Activated T-cell treated with anti-CD3 and anti-CD28 coated beads for 1 hour (primary cell): ENCODE measurements around the gene UBE2E2.
A peak's percentile ranks its signal among the peaks of the same experiment; 100 is the strongest.

Experiments used
- DNase-seq: peaks from one replicate; pipeline ENCODE4 v3.0.0-alpha.2; 2020; ENCODE audit warnings: low read depth

UBE2E2 gene

GRCh38 chr3:23193831-23194230 is 9.3 kb upstream of the UBE2E2 start:
- no peak for DNase-seq

DNA sequence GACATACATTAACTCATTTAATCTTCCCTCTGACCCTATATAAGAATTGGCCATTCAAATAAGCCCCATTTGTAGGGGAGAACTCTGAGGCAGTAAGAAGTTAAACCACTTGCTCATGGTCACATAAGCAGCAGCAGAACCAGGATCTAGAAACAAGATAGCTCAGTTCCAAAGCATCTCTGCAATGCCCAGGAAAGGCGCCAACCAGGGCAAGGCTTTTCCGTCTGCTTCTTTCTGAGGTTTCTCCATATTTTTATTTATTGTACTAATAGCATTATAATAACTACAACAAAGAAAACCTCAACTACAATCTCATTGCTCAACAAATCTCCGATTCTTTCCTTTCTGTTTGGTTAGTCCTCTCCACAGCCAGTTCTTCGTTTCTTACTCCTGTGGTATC is 4.3 kb upstream of the UBE2E2 start:
- DNase-seq: no peak

GRCh38 chr3:23199649-23200048 is 3.5 kb upstream of the UBE2E2 start:
- DNase-seq: no peak

DNA sequence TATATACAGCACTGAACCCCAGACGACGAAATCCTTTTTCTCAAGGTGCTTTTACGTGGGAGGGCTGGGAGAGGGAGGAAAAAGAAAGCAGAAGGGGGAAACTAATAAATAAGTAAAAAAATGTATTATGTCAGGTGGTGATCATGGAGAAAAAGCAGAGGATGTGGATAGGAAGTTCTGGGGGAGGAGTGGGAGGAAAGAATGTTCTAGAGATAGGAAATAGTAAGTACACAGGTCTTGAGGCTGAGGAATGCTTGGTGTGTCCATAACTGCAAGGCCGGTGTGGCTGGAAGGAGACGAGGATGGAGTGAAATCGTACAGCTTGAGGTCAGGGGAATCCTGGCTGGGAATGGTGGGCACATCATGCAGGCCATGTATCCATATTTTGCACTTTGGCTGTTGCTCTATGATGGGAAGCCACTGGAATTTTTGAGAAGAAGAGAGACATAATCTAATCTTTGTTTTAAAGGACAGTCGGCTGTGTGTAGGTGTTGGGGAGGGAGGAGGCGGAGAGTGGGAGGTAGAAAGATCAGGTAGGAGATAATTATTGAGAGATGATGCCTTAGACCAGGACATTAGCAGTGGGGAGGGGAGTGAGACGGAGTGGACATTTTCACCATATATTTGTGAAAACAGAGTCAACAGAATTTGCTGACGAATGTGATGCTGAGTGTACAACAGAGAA is 1.8 kb upstream of the UBE2E2 start:
- DNase-seq: no peak

DNA sequence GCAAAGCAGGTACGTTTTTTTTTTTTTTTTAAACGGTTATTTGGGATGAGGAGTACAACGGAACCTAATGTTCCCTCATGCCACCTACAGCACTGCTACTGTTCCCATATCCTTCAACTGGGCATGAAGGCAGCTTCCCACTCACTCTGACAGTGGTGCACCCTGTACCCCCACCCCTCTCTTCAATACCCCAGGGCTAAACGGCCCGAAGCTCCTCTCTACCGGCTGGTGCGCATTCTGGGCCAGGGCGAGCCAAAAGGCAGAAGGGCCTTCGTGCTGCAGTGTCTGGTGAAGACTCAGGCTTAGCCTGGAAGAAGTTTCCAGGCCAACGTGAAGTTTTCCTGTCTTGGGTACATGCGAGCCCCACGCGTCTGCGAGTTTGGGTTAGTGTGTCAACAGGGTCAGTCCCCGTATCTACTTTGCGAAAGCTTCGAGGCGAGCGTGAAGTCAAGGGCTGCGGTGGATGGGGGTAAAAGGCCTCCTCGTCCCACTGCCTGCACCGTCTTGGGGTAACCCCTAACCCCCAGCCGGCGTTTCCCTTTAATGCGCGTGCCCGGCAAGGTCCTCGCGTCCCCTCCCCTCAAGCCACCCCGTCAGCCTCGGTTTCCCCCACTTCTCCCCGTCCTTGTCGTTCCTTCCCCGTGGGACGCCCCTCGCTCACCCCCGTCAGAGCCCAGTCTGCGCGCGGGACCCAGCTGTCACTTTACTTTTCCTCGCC is 765 bp upstream of the UBE2E2 start:
- DNase-seq: no peak

- peak; percentile 0 for DNase-seq
Measured at GRCh38 chr3:23203708-23204330, 692 bp downstream of the UBE2E2 start.

- no peak for DNase-seq
Measured at GRCh38 chr3:23206366-23206765, 3.2 kb downstream of the UBE2E2 start.

DNA sequence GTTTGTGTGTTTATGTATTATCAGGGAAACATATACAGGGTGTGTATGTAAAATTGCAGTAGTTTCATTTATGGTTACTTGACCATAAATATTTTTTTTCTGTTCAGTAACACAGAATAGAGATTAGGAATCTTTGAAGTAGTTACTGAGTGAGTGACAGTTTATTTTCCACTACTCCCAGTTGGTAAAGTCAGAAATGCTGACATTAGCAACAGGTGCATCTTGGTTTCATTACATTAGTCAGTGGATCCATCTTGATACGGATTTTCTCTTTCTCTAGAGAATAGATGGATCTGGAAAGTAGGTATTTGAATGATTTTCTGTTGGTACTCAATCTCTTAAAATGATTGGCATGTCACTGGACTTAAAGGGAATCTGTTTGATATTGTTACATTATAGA is 6.0 kb downstream of the UBE2E2 start:
- DNase-seq: no peak

DNA sequence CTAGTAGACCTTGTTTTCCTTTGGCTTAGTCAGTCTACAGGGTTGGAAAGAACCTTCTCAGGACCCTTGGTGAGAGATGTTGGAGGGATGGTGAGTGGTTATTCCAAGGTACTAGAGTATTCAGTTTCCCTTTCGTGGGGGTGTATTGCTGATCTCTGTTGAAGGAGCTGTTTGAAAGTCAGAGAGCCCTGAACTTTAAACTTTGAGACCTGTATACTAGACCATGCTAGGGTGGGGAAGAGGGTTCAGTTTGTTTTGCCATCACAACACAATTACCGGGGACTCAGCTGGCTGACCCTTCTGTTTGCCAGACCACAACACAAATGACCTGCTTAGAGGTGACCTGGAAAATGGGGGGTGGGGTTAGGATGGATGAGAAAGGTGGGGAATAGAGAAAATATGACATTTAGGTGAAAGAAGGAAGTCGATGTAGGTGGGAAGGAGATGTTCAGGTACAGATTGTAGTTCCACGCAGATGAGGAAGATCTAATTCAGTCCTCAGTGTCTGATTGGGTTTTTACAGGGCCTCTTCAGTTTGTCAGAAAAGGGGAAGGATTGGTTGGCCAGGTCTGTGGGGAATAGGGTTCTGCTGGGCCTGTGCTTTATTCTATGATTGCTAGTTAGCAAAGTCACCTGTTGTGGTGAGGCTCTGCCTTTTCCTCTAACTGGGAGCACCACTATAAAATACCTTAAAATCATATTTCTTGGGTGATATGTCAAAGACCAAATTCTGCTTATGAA is 6.8 kb downstream of the UBE2E2 start:
- DNase-seq: no peak

DNA sequence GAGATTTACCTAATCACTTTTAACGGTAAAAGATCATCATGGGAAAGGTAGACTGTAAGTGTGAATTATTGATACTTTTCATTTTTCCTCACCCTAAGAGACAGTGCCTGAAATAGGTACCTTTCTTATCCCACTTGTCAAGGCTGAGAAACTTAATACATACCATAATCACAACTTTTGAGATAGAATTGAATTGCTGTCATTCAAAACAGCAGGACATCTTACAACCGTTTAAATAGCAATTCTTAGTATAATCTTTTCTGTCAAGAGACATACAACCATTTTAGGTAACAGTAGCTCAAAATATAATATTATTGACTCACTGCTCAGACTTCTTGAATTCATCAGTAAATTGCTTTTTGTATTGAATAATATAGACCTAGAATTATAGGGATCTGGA is 10.7 kb downstream of the UBE2E2 start:
- no peak for DNase-seq

DNA sequence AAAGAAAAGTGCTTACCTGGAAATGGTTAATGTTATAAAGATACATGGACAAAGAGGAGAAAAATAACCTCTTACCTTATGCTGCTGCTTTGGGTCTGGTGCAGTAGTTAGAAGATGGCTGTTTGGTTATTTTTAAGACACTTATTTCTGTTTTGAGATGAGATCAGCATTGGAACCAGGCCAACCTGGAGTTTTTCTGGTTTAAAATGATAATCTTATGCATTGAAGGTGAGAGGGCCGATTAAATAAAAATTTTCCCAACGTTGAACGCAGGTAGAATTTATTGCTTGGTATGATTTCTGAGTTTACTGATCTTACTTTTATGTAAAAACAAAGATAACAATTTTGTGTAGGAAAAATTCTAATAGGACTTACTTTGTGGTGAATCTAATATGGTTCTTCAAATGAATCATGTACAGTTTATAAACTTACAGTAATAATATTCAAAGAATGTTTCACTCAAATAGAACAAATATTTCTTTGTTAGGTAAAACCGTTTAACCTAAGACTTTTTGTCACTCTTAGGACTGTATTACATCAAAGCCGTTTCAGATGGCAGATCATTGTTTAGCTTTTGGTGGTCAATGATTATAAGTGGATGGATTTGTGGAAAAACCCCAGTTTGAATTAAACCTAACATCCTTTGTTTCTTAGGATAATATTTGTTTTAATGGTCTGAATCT is 14.9 kb downstream of the UBE2E2 start:
- DNase-seq: no peak

- no peak for DNase-seq
Measured at GRCh38 chr3:23219117-23219516, 16.0 kb downstream of the UBE2E2 start.

DNA sequence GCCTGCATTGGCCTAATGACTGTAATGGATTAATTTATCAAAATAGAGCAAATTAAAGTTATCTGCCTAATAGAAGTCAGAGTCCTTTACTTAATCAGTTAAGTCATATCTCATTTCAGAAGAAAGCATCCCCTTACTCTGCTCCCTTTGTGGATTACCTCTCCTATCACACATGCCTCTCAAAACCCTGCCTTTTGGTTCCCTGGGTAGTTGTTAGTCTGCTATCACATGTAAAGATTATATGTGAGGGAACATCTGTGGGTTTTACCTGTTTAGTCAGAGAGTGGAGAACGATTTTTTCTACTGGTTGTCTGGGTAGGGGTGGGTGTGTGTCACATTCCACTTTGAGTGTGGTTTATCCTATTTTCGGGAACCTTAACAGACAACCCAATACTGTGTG is 16.4 kb downstream of the UBE2E2 start:
- DNase-seq: no peak

- DNase-seq: no peak
Measured at GRCh38 chr3:23221136-23221535, 18.0 kb downstream of the UBE2E2 start.

GRCh38 chr3:23232016-23232415 is 28.9 kb downstream of the UBE2E2 start:
- no peak for DNase-seq

GRCh38 chr3:23232854-23233253 is 29.7 kb downstream of the UBE2E2 start:
- no peak for DNase-seq

- no peak for DNase-seq
Measured at GRCh38 chr3:23235264-23235663, 32.1 kb downstream of the UBE2E2 start.

DNA sequence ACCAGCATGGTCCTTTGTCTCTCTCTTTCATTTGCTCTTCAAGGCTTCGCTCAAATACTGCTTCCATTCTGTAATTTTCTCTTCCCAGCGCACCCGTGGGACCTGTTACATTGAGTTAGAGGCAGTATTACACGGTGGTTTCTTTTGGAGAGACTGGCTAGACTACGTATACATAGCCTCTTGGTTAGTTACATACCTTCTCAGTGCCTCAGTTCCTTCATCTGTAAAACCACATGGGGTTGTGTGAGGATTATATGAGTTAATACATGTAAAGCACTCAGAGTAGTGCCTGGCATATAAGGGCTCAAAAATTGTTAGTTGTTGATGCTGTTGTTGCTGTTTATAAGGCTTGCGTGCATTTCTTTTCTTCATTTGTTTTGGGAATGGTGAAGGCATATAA is 33.8 kb downstream of the UBE2E2 start:
- DNase-seq: no peak

- DNase-seq: no peak
Measured at GRCh38 chr3:23238156-23238555, 35.0 kb downstream of the UBE2E2 start.

DNA sequence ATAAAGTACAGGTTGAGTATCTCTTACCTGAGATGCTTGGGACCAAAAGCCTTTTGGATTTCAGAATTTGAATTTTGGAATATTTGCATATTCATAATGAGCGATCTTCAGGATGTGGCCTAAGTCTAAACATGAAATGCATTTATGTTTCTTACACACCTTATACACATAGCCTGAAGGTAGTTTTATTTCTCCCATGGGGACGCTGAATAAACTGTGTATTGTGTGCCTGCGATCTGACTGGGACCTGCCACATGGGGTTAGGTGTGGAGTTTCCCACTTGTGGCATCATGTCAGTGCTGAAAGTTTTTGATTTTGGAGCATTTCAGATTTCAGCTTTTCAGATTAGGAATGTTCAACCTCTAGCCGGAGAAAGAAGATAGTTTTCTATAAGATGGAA is 35.5 kb downstream of the UBE2E2 start:
- DNase-seq: no peak

DNA sequence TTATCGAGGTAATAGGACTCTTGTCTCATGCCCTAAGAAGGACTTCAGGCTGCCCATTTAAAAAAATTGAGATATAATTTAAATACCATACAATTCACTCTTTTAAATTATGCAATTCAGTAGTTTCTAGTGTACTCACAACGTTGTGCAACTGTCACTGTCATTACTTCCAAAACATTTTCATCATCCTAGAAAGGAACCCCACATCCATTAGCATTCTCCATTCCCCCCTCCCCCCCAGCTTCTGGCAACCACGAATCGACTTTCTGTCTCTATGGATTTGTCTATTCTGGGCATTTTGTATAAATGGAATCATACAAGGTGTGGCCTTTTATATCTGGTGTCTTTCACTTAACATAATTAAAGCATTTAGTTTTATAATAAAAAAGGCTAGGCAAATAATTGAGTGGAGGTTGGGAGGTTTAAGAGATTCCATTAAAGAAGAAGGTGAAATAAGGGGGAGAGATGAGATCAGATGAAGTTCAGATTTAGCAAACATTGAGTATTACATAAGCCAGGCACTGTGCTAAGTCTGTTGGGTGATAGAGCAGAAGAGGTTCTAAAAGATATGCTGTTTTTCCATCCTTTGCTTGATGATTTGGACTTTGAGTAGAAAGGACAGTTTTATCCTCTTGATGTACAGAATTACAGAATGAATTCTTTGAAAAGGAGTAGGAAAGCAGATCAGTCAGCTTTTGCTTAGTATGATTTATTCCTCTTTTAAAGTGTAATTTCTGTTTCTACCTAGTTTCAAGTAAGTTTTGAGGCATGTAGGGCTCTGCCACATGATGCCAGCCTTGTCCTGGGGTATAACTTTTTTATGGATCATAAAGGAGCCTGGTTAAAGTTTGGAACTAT is 36.3 kb downstream of the UBE2E2 start:
- no peak for DNase-seq
